ENCODE data around the gene SMG7.

- TF ChIP-seq CTCF (IDR thresholded peaks at IDR 0.05) (no peak), POLR2A (IDR thresholded peaks at IDR 0.05) (no peak), POLR2AphosphoS5 (IDR thresholded peaks at IDR 0.05) (no peak), EP300 (IDR thresholded peaks at IDR 0.05) (no peak)
Observed at GRCh38 chr1:183457449-183457848, 14.8 kb upstream of the SMG7 start.
